ENCODE measurements around the gene SLC25A38. TPM values are rescaled to one million over a fixed set of nuclear protein-coding genes. Genes with fewer than 3 reads are reported as not detected.

Gene SLC25A38
- polyA plus RNA-seq, 2 of the 4 experiments (the other 2 are of a cell fraction), result 31.9 to 52.8 TPM

GRCh38 chr3:39440316-39440715, 57.1 kb downstream of the SLC25A38 start (continued):
- TF ChIP-seq HEYL (CRISPR knock-in tag; IDR thresholded peaks at IDR 0.05), result no peak

DNA sequence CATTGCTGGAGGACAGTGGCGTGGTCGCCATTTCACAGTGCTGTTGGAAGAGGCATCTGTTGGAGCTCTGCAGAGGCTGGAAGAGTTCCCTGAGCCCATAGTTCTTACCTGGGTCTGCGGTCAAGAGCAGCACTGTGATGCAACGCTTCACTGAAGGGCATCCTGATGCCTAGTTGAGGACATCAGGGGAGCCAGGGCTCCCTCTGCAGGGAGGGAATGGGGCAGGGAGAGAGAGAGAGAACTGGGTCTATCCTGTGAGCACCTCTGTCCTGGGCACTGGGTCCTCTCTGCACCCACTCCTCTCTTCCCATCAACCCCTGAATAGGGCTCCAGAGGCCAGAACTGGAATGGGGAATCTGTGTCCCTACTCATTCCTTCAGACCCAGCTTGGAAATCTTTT, 60.4 kb downstream of the SLC25A38 start:
- WGBS (ENCODE audit: missing lambda C conversion rate), result 59% methylated on average over 4 of the region's 4 CpGs

DNA sequence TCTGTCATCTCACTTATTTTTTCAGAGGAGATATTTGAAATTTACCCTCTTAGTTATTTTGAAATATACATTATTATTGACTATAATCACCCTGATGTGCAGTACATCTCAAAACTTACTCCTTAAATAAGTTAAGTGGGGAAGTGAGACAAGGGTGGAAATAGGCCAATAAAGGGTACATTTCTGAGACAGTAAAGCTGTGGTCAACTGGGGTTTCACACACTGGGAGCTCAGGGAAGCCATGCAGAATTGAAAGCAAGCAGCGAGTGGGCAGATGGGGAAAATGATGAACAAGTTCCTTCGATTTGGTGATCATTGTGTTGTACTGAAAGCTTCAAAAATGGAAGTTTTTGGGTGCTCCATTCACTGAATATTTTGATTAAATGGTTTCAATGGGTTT, 62.8 kb downstream of the SLC25A38 start:
- POLR2A ChIA-PET, result no interaction called here
- H3K4me1 ChIP-seq, result no peaks in the 10 kb centered on the region
- FAIRE-seq (no peak), DNase-seq (ENCODE audit: low read depth in 1 of 2, low spot score in 1 of 2) (no peak), ATAC-seq (no peak)
- no peak overlapping the region for H3K4me3 ChIP-seq
- no peak overlapping the region for H3K27ac ChIP-seq
- H3K4me2 ChIP-seq, result no peak overlapping the region
- CTCF ChIA-PET, result interaction anchor here (0.7 to 12.3 kb wide), 4 partner anchors 8 to 52 kb away, joined by 3 to 113 read pairs (median 6); no protein-coding TSS in a partner anchor
- 25% methylated on average over 2 of the region's 2 CpGs for WGBS (ENCODE audit: missing lambda C conversion rate)
- TF ChIP-seq RAD21 (conservative IDR thresholded peaks at IDR 0.05 in 1 of 2, IDR thresholded peaks at IDR 0.05 in 1 of 2) (no peak), SMC3 (IDR thresholded peaks at IDR 0.05) (no peak), PBX3 (IDR thresholded peaks at IDR 0.05) (no peak), HOXA7 (CRISPR knock-in tag; IDR thresholded peaks at IDR 0.05) (no peak), ZSCAN20 (CRISPR knock-in tag; IDR thresholded peaks at IDR 0.05) (no peak), TFCP2L1 (CRISPR knock-in tag; IDR thresholded peaks at IDR 0.05) (no peak), POLR2AphosphoS2 (conservative IDR thresholded peaks at IDR 0.05; ENCODE audit: low read length) (no peak)
- TF ChIP-seq, protein P1, sequence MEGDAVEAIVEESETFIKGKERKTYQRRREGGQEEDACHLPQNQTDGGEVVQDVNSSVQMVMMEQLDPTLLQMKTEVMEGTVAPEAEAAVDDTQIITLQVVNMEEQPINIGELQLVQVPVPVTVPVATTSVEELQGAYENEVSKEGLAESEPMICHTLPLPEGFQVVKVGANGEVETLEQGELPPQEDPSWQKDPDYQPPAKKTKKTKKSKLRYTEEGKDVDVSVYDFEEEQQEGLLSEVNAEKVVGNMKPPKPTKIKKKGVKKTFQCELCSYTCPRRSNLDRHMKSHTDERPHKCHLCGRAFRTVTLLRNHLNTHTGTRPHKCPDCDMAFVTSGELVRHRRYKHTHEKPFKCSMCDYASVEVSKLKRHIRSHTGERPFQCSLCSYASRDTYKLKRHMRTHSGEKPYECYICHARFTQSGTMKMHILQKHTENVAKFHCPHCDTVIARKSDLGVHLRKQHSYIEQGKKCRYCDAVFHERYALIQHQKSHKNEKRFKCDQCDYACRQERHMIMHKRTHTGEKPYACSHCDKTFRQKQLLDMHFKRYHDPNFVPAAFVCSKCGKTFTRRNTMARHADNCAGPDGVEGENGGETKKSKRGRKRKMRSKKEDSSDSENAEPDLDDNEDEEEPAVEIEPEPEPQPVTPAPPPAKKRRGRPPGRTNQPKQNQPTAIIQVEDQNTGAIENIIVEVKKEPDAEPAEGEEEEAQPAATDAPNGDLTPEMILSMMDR (IDR thresholded peaks at IDR 0.05), result no peak
- H3K9me3 ChIP-seq, result no peaks in the 10 kb centered on the region

More for the DNA sequence above, 60.4 kb downstream of the SLC25A38 start:
- H3K4me1 ChIP-seq, result no peaks in the 10 kb centered on the region
- H3K4me2 ChIP-seq, result no peak overlapping the region
- H3K9me3 ChIP-seq, result no peaks in the 10 kb centered on the region
- peak; percentile 59 to 83; a peak in 5 of 6 replicates for ATAC-seq
- H3K4me3 ChIP-seq, result no peak overlapping the region
- CTCF ChIA-PET, result interaction anchor here (1.5 to 12.3 kb wide), 2 partner anchors 21 to 54 kb away, joined by 4 to 113 read pairs; no protein-coding TSS in a partner anchor
- POLR2A ChIA-PET, result no interaction called here
- FAIRE-seq, result no peak
- TF ChIP-seq RAD21 (conservative IDR thresholded peaks at IDR 0.05 in 1 of 2, IDR thresholded peaks at IDR 0.05 in 1 of 2) (0 out of 5 replicates have a peak, but pooled peaks of 1 of the 2 experiments have one; percentile 8), KDM5A (IDR thresholded peaks at IDR 0.05) (no peak)
- no peak overlapping the region for H3K27ac ChIP-seq
- peak in 1 of 2 experiments; percentile 10 for DNase-seq (ENCODE audit: low read depth in 1 of 2, low spot score in 1 of 2)

GRCh38 chr3:39446444-39446843, 63.3 kb downstream of the SLC25A38 start:
- WGBS (ENCODE audit: missing lambda C conversion rate), result 70% methylated on average over 2 of the region's 2 CpGs
- Histone ChIP-seq H3K4me2 (no peak overlapping the region), H3K4me3 (no peak overlapping the region), H3K9me3 (no peaks in the 10 kb centered on the region), H3K4me1 (no peaks in the 10 kb centered on the region), H3K27ac (no peak overlapping the region)
- no peak for DNase-seq (ENCODE audit: low read depth in 1 of 2, low spot score in 1 of 2)
- ChIA-PET POLR2A (no interaction called here), CTCF (interaction anchor here (1.3 to 12.3 kb wide), 6 partner anchors 16 to 61 kb away, joined by 4 to 113 read pairs (median 6); no protein-coding TSS in a partner anchor)
- no peak for FAIRE-seq
- TF ChIP-seq RAD21 (conservative IDR thresholded peaks at IDR 0.05 in 1 of 2, IDR thresholded peaks at IDR 0.05 in 1 of 2) (no peak), MAZ (IDR thresholded peaks at IDR 0.05; ENCODE audit: borderline replicate concordance, low read depth, low read length) (no peak), HOXB5 (CRISPR knock-in tag; IDR thresholded peaks at IDR 0.05) (no peak), GATA3 (IDR thresholded peaks at IDR 0.05; ENCODE audit: borderline replicate concordance) (no peak), BCL3 (IDR thresholded peaks at IDR 0.05) (no peak), USF2 (IDR thresholded peaks at IDR 0.05) (no peak), RFX5 (IDR thresholded peaks at IDR 0.05) (no peak), ZSCAN20 (CRISPR knock-in tag; IDR thresholded peaks at IDR 0.05) (no peak), ZFP36 (IDR thresholded peaks at IDR 0.05; ENCODE audit: borderline replicate concordance, partially characterized antibody) (no peak), ATOH8 (CRISPR knock-in tag; IDR thresholded peaks at IDR 0.05; ENCODE audit: low read depth) (no peak), NFE2L2 (conservative IDR thresholded peaks at IDR 0.05; ENCODE audit: low read length) (no peak), PHF8 (IDR thresholded peaks at IDR 0.05; ENCODE audit: borderline replicate concordance, low read depth) (no peak), POLR2A (IDR thresholded peaks at IDR 0.05; ENCODE audit: low read length) (no peak)
- ATAC-seq, result no peak
